Stimulated activated CD8-positive, alpha-beta memory T cell treated with anti-CD3 and anti-CD28 coated beads, Interleukin-4, amount 100 ng/mL, for 24 hours (primary cell): ENCODE data around the gene OTUD3.

ENCODE experiments used
- DNase-seq: peaks from one replicate; pipeline ENCODE4 v3.0.0-alpha.2; 2020; ENCODE audit warnings: low read depth

OTUD3 gene

GRCh38 chr1:19954059-19954458 lies 71.9 kb downstream of the OTUD3 start:
- DNase-seq = no peak

GRCh38 chr1:19955534-19956170 lies 73.5 kb downstream of the OTUD3 start:
- no peak for DNase-seq

GRCh38 chr1:19957779-19958178 lies 75.6 kb downstream of the OTUD3 start:
- DNase-seq = no peak

GRCh38 chr1:19960591-19960990 lies 78.4 kb downstream of the OTUD3 start:
- no peak for DNase-seq
